Stimulated activated CD4-positive, alpha-beta T cell treated with anti-CD3 and anti-CD28 coated beads, Interleukin-1b, Interleukin-23, amount 100 ng/mL, for 4 hours (primary cell): Measurements from ENCODE around the gene SGMS1.
"Not testable (repeated sequence)": the region's sequence is repeated elsewhere in the genome, so short reads cannot be mapped to it uniquely, and the experiment has no call there.

Experiments
- DNase-seq, 2 donors: peaks; one replicate each; pipeline ENCODE4 v3.0.0-alpha.2; 2020; ENCODE audit warnings: low read depth in 2 of 2

The SGMS1 gene

GRCh38 chr10:50508315-50509051 lies 115.3 kb downstream of the SGMS1 start:
- no peak for DNase-seq

GRCh38 chr10:50506861-50507573 lies 116.7 kb downstream of the SGMS1 start:
- DNase-seq: no peak

GRCh38 chr10:50504389-50504788 lies 119.4 kb downstream of the SGMS1 start:
- DNase-seq: no peak

- DNase-seq: no peak
Measured at GRCh38 chr10:50503661-50504320, 120.0 kb downstream of the SGMS1 start.

- DNase-seq: not testable (repeated sequence)
Measured at GRCh38 chr10:50503156-50503555, 120.6 kb downstream of the SGMS1 start.

GRCh38 chr10:50501924-50502452 lies 121.8 kb downstream of the SGMS1 start:
- no peak for DNase-seq

GRCh38 chr10:50501478-50501877 lies 122.3 kb downstream of the SGMS1 start:
- DNase-seq: no peak

- no peak for DNase-seq
Measured at GRCh38 chr10:50498465-50498864, 125.3 kb downstream of the SGMS1 start.

- no peak for DNase-seq
Measured at GRCh38 chr10:50497758-50498157, 126.0 kb downstream of the SGMS1 start.

- no peak for DNase-seq
Measured at GRCh38 chr10:50496228-50496627, 127.5 kb downstream of the SGMS1 start.

GRCh38 chr10:50490241-50490640 lies 133.5 kb downstream of the SGMS1 start:
- DNase-seq: no peak

- DNase-seq: not testable (repeated sequence)
Measured at GRCh38 chr10:50484550-50484949, 139.2 kb downstream of the SGMS1 start.

- DNase-seq: no peak
Measured at GRCh38 chr10:50480054-50481007, 143.4 kb downstream of the SGMS1 start.

GRCh38 chr10:50477287-50478203 lies 146.2 kb downstream of the SGMS1 start:
- no peak for DNase-seq

- no peak for DNase-seq
Measured at GRCh38 chr10:50473756-50474155, 150.0 kb downstream of the SGMS1 start.

- DNase-seq: no peak
Measured at GRCh38 chr10:50472914-50473313, 150.8 kb downstream of the SGMS1 start.

- no peak for DNase-seq
Measured at GRCh38 chr10:50471583-50471975, 152.2 kb downstream of the SGMS1 start.

- DNase-seq: no peak
Measured at GRCh38 chr10:50470798-50471582, 152.8 kb downstream of the SGMS1 start.

- DNase-seq: no peak
Measured at GRCh38 chr10:50470345-50470744, 153.4 kb downstream of the SGMS1 start.
